HT1080 (cell line): ENCODE data around the gene ACKR2. TPM values are rescaled to one million over a fixed set of nuclear protein-coding genes. Genes with fewer than 3 reads are reported as not detected.

Source experiments
- DNase-seq: peaks from one replicate; pipeline ENCODE4 v3.0.0-alpha.2; 2015; ENCODE audit warnings: low read depth
- total RNA-seq: library from RNA; depleted of rRNA; stranded (reverse); fragments of >200 nt; shearing (Covaris generic); gene quantifications from 2 replicates; pipeline ENCODE4 v1.2.3, GENCODE V29; 2014

ACKR2 gene
- total RNA-seq, 1 experiment from 2014 or later = not detected

GRCh38 chr3:42829083-42829627 is 19.9 kb downstream of the ACKR2 start:
- DNase-seq = no peak

DNA sequence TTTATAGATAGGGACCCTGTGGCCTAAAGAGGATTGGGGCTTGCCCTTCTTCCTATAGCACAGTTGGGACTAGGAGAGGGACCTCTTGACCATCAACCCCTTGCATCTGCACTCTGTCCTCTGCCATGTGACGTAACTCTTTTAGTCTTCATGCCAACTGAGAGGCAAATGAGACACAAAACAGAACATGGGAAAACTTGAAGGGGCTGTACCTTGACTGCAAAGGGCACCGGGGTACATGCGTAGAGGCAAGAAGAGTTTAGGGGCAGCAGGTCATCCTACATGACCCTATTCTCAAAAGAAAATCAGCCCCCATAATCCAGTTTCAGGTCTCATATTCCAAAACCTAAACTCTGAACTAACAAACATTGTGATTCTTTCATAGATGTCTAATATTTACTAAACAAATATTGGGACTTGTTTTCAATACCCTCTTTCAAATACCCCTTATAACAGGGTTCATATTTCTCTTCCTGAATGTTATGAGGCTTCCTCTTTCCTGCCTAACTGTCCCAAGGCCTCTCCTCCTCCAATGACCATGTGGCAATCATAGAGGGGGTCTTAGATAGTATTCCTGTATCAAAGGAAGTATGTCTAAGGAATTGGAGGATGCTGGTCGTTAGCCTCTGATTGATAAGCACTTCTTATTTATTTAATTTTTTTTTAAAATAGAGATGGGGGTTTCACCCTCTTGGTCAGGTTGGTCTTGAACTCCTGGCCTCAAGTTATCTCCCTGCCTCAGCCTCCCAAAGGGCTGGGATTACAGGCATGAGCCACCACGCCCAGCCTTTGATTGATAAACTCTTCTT is 20.6 kb downstream of the ACKR2 start:
- DNase-seq = no peak

- DNase-seq = no peak
These were observed 21.4 kb downstream of the ACKR2 start for GRCh38 chr3:42830437-42831320.

- DNase-seq = peak; percentile 63
These were observed 22.1 kb downstream of the ACKR2 start for GRCh38 chr3:42831321-42831713.

DNA sequence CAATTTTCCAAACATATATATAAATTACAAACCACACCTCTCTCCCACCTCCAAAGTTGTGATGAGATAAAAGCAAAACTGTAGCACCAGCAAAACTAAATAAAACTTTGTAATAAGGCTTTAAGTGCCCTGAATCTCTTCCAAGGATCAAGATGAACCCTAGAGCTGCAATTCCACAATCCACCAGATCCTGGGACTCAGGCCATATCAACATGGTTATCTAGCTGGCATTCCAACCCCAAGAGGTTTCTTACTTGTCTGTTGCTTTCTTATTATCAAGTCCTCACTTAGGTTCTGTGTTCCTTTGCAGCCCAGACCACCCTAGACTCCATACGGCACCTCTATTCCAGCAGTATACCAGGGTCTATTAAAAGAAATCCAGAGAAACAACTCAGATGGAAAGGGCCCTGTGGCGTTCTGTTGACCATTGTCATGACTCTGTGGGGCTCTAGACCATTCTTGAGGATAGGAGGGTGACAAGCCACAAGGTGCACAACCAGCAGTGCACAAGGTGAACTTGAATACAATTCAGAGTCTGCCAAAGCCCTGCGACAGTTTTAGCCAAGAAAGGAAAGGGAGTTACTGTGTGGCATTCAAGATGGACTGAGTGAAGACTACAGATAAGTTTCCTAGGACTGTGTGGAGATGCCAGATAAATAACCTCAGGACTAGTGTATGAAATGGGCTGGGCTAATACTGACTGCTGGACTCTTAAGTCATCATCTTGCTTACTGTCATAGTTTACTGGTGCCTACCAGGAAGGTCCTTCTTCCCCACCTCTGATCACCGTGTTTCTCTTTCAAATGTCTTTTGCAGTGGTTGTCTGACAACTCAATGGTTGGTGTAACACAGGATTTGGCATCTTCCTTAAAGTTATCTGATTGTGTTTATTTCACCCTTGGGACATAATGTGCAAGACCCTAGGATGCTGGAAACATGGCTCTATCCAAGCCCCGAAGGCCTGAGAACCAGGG is 27.2 kb downstream of the ACKR2 start:
- DNase-seq = no peak

DNA sequence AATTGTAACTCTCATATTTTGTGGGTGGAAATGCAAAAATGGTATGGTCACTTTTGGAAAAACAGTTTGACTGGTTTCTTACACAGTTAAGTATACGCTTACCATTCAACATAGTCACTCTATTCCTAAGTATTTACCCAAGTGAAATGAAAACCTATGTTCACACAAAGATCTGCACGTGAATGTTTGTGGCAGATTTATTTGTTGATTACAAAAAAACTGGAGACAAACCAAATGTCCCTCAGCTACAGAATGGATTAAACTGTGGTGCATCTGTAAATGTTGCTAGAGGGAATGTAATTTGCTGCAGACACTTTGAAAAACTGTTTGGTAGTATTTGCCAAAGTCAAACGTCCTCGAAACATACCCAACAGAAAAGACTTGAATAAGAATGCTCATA is 29.3 kb downstream of the ACKR2 start:
- DNase-seq = no peak

- peak; percentile 70 for DNase-seq
These were observed 30.4 kb downstream of the ACKR2 start for GRCh38 chr3:42839616-42840015.

DNA sequence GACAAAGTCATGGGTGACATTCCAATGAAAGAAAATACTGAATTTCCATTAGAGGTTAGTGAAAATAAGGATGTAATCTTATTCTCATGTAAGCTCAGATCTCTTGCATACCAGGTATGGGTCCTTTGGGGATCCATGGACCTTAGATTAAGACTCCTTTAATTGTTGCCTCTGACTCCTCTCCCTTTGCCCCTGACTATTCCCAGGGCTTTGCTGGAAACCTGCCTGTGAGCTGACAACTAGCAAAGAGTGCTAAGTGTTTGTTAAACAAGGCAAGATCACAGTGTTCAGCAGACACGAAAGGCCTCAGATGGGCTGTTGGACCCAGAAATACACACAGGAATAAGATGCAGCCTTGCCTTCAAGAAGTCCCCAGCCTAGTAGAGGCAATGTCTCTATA is 32.1 kb downstream of the ACKR2 start:
- DNase-seq = no peak

DNA sequence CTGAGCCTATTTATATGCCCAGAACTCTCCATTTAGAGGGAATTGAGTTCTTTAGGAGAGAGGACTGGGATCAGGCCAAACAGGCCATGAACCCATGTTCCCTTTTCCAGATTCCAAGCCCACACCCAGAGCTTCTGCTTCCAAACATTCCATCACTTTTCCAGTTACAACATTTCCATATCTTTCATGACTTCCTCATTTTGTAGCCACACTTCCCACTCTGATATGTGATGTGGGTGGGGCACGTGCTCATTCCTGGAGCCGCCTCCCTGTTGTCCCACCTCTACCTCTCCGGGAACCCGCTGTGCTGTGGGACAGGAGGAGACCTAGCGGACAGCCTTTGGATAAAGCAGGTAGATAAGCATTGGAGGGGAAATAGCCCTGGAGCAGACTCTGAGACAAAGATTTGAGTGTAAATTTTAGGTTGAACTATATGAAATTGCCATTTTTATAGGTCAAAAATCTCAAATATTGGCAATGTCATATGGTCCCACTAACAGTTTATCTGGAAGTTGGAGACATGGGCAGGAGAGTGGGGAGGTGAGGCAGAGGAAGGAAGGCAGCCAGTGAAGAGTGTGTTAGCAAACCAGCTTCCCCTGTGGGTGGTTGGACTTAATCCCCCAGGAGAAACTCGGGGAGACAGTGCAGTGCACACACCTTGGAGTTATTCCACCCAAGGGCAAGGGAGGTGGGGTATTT is 34.6 kb downstream of the ACKR2 start:
- no peak for DNase-seq

DNA sequence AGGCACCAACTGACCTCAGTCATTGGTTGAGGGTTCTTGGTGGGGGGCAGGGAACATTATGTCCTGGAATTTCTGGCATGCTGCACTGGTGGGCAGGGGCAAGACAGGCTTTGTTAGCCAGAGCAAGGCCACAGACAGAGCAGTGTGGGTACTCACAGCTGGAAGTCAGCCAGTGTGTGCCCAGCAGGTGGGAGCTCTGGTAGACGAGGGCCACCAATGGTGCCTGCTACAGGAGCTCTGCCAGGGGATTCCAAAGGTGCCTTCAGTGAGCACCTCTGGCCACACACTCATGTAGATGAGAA is 35.1 kb downstream of the ACKR2 start:
- no peak for DNase-seq

DNA sequence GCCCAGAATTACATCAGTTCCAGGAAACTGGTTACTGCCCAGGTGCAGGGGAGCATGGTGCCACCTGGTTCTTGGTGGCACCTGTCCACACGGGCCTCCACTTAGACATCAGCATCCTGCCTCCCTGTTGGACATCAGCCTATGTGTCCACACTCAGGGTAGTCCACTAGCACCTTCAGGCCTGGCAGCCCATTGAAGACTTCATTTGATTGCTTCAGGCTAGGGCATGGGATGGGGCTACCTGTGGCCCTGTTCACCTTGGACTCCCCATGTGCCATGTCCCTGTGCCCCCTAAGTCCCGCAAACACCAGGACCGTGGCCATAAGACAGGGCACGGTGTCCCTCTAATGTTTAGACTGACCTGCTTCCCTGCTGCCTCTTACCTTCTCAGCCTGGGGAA is 35.6 kb downstream of the ACKR2 start:
- DNase-seq = no peak

DNA sequence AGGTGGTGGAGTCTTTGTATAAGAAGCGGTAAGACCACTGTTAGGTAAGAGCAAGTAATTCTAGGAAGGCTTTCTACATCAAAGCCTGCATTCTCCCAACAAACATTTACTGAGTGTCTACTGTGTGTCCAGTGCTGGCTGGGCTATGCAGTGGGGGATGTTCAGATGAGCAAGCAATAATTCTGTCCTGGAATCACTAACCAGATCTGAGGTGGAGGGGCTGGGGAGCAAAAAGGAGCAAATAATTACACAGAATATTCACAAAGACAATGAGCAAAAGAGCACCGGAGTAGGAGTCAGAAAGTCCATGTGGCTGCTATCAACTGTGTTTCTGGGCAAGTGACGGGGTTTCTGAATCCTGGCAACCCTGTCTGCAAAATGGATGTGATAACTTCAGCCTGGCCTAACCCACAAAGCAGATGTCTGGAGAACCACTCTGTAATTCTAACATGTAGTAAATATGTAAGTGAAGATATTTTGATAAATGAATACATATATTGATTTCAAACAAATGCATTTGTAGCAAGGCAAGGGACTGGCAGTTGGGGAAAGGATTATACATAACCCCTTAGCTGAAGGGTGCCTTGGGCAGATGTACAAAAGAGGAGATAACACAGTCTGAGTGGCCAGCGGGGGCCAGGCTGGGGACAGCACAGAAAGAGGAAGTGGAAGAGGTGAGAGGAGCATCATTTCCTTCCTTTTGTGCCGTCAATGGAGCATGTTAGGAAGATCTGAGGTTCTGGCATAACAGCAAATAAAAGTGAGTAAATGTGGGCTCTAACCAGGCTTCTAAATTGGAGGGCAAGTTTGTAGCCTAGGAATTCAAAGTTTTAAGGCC is 37.7 kb downstream of the ACKR2 start:
- no peak for DNase-seq

- DNase-seq = no peak
These were observed 38.5 kb downstream of the ACKR2 start for GRCh38 chr3:42847731-42848130.

GRCh38 chr3:42849017-42849416 is 39.8 kb downstream of the ACKR2 start:
- no peak for DNase-seq

GRCh38 chr3:42850263-42850662 is 41.0 kb downstream of the ACKR2 start:
- DNase-seq = no peak

GRCh38 chr3:42851228-42851834 is 42.1 kb downstream of the ACKR2 start:
- DNase-seq = no peak

GRCh38 chr3:42852441-42852840 is 43.2 kb downstream of the ACKR2 start:
- no peak for DNase-seq

DNA sequence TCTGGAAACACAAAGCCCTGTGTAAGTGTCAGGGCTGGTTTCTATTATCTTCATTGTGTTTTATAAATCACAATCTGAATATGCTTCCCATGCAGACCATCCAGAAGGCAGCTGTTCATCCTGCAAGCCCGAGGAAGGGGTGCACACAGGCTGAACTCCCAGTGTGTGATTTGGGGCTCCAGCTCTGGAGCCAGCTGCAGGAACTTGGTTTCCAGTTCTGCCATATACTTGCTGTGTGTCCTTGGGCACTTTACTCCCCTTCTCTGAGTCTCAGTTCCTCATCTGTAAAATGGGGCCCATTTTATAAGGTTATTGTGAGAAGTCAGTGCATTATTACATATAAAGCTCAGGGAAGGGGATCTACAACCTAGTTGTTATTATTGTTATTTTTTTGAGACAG is 43.8 kb downstream of the ACKR2 start:
- DNase-seq = no peak

GRCh38 chr3:42853739-42854302 is 44.6 kb downstream of the ACKR2 start:
- no peak for DNase-seq
